Activated T-helper 1 cell treated with anti-CD3 and anti-CD28 coated beads, Interleukin-2, amount 50 U/mL, for 16 hours (primary cell): Measurements from ENCODE around the gene EXOSC3.
"Not testable (repeated sequence)": the region's sequence is repeated elsewhere in the genome, so short reads cannot be mapped to it uniquely, and the experiment has no call there.

Source experiments
- DNase-seq, 2 donors: peaks; one replicate each; pipeline ENCODE4 v3.0.0-alpha.2; 2020; ENCODE audit warnings: low read depth in 1 of 2, low spot score in 1 of 2

EXOSC3 gene

GRCh38 chr9:37776328-37776727 lies 8.5 kb downstream of the EXOSC3 start:
- DNase-seq = no peak

GRCh38 chr9:37775216-37775919 lies 9.5 kb downstream of the EXOSC3 start:
- DNase-seq = no peak

DNA sequence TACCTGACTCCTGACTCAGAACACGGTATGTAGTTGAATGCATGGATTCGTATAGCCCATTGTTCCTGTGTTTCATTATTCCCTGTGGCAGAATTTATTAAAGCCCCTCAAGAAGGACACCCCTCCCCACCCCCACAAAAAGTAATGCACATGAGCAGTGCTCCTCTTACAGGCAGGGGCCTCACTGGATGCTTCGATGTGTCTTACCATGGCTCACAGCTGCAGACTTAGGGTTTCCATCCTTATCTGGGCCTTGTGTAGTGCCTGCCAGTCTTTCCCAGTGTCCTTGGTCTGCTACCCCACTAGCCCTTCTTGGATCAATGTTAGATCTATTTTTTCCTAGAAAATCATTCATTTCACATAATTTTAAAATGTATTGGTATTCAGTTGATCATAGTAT lies 14.9 kb downstream of the EXOSC3 start:
- no peak for DNase-seq

GRCh38 chr9:37769306-37769705 lies 15.6 kb downstream of the EXOSC3 start:
- DNase-seq = no peak

GRCh38 chr9:37765263-37765662 lies 19.6 kb downstream of the EXOSC3 start:
- not testable (repeated sequence) for DNase-seq

- DNase-seq = no peak
These were observed 23.4 kb downstream of the EXOSC3 start for GRCh38 chr9:37761511-37761910.

DNA sequence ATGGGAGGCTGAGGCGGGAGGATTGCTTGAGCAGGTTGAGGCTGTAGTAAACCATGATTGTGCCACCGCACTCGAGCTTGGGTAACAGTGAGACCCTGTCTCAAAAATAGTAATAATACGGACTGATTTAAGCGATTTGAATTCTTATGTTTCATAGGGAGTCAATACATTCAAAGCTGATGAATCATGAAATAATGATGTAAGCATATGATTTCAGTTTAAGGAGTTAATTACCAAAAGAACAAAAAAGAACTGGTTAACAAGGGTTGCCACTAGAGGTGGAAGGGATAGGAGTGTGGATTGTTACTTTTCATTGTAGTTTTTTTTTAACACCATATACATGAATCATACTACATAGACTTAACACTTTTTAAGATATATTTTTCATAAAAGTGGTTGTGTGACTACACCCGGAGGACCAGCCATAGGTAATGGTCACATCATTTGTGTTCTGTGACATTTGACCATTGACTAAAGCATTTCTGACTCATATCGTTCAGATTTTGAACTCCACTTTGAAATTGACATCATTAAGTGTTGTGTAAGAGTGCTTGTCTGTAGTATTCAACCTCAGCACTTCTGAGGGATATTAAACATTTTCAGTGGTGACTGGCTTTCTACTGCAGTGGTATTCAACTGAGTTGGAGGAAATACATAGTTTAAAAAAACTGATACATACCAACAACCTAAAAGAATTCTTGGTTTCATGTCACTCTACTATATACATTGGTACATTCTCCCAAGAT lies 24.3 kb downstream of the EXOSC3 start:
- DNase-seq = no peak

DNA sequence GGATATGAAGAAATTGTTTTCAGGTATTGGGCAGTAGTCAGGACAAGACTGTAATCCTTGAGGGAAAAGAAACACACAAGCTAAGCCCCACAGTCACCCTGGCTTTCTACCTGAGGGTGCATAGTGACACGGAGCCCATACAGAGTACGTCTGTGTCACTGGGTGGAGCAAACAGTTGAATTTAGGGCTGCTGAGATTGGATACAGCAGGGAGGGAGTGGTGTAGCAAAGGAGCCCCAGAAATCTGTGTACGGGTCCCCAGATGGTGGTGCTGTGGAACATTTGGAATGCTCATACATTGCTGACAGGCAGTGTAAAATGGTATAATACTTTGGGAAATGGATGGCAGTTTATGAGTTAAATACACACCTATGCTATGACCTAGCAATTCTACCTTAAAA lies 26.1 kb downstream of the EXOSC3 start:
- no peak for DNase-seq

DNA sequence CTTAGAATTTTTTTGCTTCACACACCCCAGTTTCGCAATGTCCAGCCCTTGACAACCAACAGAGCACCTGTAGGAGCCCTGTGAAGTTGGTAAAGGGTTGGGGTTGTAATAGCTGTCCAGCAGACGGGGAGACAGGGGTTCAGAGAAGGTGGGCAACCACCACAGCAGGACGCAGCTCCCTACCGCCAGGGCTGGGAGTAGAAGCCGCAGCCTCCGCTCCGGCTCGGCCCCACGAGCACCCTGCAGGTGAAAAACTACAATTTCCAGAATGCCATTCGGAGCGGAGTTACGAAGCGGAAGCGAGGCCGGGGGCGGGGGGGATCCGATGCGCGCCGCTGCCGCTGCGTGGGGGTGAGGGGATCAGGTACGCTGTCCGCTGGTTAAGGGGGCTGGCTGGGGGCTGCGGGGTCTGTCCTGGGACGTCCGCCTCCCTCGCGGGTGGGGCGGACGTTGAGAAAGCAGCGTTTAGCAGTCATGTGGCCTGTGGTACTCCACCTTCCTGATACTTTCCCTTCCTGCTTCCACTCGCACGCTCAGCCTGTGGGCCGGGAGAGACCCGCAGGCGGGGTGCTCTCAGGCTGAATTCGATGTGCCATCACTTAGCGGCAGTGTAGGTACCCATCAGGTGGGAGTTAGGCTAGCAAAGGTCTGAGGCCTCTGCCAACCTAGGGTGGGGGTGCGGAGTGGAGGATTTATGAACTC lies 31.2 kb downstream of the EXOSC3 start, which contains the start of gene TRMT10B:
TRMT10B (plus strand) TSS at position 317 of the 702 bp plus-strand sequence. CDS start 8,127 bp downstream, outside the sequence.
- DNase-seq = peak; percentile 37 to 55

DNA sequence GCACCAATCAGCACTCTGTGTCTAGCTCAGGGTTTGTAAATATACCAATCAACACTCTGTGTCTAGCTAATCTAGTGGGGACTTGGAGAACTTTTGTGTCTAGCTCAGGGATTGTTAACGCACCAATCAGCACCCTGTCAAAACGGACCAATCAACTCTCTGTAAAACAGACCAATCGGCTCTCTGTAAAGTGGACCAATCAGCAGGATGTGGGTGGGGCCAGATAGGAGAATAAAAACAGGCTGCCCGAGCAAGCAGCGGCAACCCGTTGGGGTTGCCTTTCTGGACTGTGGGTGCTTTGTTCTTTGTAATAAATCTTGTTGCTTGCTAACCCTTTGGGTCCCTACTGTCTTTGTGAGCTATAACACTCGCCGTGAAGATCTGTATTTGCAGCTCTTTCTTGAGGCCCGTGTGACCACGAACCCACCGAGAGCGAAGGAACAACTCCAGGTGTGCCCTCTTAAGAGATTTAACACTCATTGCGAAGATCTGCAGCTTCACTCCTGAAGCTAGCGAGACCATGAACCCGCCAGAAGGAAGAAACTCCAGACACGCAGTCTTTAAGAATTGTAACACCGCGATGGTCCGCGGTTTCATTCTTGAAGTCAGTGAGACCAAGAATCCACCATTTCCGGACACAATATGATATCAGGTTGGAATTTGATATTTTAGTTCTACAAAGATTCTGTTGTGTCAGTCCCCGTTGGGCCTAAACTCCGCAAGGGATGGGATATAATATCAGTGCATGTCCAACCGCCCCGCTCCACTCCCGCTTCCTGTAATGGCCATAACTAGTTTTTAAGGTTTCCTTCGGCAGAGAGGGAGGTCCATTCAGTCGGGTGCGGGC lies 32.0 kb downstream of the EXOSC3 start:
- DNase-seq = no peak

DNA sequence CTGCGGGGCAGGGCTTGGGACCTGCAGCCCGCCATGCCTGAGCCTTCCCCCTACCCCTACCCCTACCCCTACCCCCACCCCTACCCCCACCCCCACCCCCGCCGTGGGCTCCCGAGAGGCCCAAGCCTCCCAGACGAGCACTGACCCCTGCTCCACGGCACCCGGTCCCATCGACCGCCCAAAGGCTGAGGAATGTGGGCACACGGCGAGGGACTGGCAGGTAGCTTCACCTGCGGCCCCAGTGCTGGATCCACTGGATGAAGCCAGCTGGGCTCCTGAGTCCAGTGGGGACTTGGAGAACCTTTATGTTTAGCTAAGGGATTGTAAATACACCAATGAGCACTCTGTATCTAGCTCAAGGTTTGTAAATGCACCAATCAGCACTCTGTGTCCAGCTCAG lies 32.8 kb downstream of the EXOSC3 start:
- DNase-seq = not testable (repeated sequence)

- DNase-seq = not testable (repeated sequence)
These were observed 33.2 kb downstream of the EXOSC3 start for GRCh38 chr9:37751704-37752103.

DNA sequence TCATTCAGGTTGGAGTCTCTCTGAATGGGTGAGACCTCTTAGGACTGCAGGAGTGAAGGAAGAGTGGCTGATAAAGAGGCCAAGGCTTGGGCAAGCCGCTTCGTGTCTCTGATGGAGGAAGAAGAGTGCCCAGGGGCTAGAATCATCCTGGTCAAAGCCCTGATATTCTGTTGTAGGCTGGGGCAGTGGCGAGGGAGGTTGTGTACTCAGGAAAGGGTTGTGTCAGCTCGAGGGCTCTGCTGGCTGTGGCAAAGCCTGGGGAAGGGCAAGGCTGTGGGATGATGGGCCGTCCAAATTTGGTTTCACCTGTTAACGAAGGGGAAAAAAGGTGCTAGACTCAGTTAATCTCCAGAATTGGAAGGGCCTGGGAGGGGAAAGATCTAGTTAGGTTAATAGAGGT lies 33.7 kb downstream of the EXOSC3 start:
- DNase-seq = no peak

DNA sequence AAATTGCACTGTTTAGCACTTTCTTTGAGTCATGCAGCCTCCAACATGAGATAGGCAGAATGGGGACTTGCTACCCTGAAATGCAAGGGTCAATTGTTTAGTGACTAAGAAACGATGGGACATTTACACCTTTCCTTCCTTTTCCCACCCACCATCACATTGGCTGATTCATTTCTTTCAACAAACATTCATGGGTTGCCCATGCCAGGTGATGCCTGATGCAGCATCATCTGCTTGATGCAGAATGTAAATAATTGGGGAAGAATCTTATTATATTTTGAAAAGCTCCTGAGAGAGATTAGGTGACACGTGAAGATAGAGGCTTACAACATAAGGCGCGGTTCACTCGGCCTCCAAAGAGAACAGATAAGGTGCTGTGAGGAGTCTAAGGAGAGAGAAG lies 35.7 kb downstream of the EXOSC3 start:
- DNase-seq = no peak

DNA sequence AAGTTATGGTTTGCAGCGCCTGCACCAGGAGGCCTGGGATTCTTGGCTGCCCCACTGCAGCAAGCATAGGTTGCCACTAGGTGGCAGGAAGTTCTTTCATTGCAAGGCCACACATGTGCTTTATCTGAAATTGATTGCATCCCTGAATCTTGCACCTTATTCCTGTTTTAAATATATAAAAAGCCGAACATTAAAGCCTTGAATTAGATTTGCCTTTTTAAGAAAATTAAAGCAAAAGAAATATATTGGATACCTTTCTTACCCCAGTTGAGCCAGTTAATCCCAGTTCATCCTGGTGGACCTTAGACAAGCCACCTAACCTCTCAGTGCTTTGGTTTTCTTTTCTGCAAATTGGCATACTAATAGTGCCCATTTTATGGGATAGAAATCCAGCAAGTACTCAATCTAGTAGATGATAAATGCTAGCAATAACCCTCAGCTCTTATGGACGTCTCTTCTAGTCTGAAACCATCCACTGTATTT lies 37.6 kb downstream of the EXOSC3 start:
- DNase-seq = peak; percentile 15 to 17

- no peak for DNase-seq
These were observed 38.2 kb downstream of the EXOSC3 start for GRCh38 chr9:37746448-37747270.

DNA sequence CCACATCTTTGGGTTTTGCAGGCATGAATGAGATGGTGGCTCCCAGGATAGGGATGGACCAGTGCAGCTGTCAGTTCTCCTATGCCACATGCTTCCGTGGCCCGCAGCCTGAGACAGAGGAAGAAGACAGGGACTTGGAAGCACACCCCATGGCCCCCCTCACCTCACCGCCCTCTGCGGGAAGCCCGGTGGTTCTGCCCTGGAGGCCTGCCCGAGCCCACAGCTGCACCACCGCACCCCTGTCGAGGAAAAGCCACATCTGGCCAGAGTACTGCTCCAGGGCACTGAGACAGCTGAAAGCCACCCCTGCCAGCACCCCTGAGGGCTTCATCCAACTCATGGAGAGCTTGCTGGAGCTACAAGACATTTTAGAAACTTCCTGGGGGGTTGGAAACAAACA lies 38.9 kb downstream of the EXOSC3 start:
- no peak for DNase-seq

- no peak for DNase-seq
These were observed 44.1 kb downstream of the EXOSC3 start for GRCh38 chr9:37740631-37741328.

DNA sequence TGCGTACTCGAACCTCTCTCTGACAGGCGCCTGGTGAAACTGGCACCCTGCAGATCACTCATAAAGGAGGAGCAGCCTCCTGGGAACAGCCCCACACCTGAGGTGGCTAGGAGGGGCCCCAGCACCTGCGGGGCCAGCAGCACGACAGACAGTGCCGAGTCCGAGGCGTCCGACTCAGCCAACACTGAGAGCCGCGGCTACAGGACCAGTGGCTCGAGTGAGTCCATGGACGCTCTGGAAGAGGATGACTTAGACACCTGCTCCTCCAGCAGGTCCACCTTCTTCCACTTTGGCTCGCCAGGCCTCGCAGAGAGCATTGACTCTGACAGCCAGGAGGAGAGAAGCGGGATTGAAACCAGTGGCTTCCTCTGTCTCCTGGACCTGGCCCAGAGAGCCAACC lies 44.7 kb downstream of the EXOSC3 start:
- no peak for DNase-seq
